HG02798 (cell line): ENCODE data around the gene SLC25A44.
"Not testable (repeated sequence)": the region's sequence is repeated elsewhere in the genome, so short reads cannot be mapped to it uniquely, and the experiment has no call there.

Experiments used
- ATAC-seq: cut with Tn5 transposase; IDR thresholded peaks from one replicate; pipeline ENCODE4 v1.9.1; 2021; ENCODE audit warnings: mild to moderate bottlenecking; ENCODE audit not compliant: unreplicated experiment, poor library complexity

Gene SLC25A44

DNA sequence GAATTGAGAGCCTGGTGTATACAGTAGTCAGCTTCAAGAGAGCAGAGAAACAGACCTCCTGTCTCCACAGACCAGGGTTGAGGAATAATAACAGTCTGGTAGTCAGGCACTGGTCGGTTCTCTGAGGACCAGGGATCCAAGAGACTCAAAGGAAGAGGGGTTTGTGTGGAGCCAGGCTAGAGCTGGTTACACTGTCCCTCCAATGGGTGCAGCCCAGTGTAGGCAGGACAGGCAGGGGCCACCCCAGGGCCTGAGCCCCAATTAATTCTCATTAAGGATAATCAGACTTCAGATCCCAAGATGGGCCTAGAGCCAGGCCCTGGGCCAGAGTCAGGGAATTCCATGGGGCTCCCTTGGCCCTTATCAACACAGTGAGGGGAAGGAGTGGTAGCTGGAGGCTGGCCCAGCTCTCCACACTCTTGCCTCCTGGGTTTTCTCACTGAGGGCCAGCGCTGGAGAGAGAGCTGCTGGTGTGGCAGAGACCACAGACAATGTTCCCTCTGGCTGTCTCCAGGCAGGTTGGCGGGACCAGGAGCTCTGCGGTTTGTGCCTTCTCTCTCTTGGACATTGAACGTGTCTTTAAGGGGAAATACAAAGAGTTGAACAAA, 31.4 kb upstream of the SLC25A44 start:
- ATAC-seq = no peak

DNA sequence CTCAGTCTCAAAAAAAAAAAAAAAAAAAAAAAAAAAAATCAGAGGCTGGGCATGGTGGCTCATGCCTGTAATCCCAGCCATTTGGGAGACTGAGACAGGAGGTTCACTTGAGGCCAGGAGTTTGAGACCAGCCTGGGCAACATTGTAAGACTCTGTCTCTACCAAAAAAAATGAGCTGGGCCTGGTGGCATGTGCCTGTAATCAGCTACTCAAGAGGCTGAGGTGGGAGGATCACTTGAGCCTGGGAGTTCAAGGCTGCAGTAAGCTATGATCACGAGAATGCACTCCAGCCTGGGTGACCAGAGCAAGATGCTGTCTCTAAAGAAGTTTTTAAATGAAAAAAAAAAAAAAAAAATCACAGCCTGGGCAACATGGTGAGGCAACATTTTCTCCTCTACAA, 30.2 kb upstream of the SLC25A44 start:
- ATAC-seq = no peak

DNA sequence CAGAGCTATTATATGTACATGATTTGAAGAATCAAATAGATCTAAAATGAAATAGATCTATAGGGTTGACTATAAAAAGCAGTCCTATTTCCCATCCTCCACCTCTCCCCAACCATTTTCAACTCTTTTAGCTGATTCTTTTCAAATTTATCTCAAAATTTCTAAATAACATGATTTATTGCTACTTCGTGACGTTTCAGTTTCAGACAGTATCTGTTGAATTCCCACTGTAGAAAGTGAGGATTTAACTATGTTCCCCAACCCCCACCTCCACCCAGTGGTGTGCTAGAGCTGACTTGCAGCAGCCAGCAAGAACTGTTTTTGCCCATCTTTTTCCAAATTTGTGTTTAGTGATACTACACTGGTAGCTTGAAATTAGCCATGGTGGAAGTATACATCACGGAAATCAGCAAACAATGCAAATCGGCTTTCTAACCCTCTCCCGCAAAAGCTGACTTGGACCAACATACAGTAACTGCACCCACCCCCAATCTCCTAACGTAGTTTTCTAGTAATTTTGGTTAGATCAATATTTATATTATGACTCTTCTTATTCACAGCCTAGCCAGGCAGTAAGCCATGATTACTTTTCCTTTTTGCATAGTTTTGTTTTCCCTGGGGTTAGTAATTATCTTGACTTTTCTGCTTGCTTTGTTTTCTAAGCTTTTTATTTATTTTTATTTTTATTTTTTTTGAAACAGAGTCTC, 29.6 kb upstream of the SLC25A44 start:
- ATAC-seq = no peak

DNA sequence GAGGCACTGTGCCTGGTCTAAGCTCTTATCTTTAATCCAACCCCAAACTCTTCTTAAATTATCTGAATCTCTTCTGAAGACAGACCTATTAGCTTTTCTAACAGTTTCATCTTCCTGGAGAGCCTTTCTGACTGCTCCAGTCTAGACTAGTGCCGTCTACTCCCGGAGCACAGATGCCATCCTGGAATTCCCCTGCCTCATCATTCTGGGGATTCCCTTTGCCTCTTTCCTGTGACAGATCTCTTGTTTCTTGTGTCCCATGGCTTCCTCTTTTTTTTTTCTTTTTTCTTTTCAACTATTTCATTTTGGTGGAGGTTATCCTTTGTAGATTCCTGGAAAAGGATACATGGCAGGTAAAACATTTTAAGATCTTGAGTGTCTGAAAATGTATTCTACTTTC, 28.8 kb upstream of the SLC25A44 start:
- ATAC-seq = no peak

DNA sequence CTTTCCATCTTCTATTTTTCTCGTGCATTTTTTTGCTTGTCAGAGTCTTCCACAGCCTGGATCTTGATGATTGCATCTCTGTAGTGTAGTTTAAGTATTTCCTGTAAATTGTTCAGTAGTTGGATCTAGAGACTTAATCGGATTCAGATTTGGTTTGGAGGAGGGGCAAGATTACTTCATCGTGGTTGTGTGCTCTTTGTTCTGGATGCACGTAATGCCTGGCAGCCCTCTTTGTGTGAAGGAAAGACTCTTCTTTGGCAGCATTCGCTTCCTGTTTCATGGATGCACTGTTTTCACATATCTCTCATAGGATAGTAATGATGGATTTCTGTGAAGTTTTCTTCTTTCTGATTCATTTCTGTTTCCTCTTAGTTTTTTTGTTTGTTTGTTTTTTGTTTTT, 26.4 kb upstream of the SLC25A44 start:
- ATAC-seq = no peak

DNA sequence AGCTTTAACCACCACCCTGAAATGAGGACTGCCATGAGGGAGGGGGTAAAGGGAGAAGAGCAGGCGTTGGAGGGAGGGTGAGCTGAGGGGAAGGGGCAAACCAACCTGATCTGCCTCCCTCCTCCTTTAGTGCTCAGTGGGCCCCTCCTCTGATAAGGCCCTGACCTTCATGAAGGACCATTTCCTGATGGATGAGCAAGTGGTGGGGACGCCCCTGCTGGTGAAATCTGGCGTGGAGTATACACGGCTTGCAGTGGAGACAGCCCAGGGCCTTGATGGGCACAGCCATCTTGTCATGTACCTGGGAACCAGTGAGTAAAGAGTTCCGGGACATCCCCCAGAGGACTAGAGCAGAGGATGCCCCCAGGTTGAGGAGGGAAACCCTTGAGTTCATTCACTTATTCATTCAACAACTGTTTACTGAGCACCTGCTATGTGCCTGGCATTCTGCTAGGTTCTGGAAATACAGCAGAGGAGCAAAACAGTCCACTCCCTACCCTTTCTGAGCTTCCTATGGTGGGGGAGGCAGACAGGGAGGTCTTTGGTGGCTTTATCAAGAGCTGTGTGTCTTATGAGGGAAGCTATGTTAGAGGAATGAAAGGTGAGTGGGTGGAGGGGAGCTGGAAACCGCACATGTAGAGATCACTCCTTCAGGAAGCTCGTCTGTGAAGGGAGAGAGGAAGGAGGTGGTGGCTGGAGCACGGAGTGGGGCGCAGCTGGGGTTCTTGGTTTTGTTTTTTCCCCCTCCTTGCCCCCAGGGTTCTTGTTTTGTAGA, 21.0 kb upstream of the SLC25A44 start:
- no peak for ATAC-seq

DNA sequence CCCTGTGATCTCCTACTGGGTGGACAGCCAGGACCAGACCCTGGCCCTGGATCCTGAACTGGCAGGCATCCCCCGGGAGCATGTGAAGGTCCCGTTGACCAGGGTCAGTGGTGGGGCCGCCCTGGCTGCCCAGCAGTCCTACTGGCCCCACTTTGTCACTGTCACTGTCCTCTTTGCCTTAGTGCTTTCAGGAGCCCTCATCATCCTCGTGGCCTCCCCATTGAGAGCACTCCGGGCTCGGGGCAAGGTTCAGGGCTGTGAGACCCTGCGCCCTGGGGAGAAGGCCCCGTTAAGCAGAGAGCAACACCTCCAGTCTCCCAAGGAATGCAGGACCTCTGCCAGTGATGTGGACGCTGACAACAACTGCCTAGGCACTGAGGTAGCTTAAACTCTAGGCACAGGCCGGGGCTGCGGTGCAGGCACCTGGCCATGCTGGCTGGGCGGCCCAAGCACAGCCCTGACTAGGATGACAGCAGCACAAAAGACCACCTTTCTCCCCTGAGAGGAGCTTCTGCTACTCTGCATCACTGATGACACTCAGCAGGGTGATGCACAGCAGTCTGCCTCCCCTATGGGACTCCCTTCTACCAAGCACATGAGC, 17.2 kb upstream of the SLC25A44 start:
- ATAC-seq = no peak

DNA sequence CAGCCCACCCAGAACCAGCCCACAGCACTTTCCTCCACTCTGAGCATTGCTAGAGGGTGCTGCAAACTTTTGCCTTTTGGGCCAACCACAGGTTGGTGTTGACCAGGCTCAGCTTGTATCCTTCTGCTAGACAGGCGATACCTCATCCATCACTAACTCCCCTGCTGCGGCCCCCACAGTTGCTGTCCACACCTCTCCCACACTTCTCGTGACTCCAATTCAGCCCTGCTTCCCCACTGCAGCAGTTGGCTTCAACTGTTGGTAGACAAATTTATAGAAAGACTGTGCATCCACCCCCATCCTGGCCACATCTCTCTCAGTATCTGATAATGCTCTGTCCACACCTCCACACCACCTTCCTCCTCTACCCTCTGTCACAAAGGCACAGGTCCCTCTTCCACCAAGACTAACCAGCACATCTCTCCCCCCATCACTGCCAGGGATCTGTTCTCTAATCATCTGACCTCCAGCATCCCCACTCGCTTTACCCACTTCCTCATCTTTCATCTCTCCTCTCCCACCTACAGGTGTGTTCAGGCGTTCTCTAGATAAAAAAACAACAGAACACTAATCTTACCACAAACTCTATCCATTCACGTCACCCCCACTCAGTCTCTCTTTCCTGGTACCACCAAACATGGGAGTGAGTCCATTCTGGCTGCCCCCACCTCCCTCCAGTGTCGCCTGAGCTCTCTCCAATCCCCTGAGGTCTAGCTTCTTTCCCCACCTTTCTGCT, 15.8 kb upstream of the SLC25A44 start:
- no peak for ATAC-seq

DNA sequence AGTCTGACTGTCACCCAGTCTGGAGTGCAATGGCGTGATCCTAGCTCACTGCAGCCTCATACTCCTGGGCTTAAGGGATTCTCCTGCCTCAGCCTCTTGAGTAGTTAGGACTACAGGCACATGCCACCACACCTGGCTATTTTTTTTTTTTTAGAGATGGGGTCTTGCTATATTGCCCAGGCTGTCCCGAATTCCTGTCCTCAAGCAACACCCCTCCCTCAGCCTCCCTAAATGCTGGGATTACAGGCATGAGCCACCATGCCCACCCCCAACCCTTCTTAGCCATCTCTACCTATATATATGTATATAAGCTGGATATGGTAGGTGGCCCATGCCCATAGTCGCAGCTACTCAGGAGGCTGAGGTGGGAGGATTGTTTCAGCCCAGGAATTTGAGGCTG, 13.4 kb upstream of the SLC25A44 start:
- ATAC-seq = no peak

DNA sequence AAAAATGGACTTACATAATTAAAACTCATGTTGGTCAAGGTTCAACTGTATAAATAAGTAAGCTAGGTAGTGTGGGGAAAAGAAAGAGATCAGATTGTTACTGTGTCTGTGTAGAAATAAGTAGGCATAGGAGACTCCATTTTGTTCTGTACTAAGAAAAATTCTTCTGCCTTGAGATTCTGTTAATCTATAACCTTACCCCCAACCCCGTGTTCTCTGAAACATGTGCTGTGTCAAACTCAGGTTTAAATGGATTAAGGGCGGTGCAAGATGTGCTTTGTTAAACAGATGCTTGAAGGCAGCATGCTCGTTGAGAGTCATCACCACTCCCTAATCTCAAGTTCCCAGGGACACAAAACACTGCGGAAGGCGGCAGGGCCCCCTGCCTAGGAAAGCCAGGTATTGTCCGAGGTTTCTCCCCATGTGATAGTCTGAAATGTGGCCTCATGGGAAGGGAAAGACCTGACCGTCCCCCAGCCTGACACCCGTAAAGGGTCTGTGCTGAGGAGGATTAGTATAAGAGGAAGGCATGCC, 12.4 kb upstream of the SLC25A44 start:
- ATAC-seq = not testable (repeated sequence)

DNA sequence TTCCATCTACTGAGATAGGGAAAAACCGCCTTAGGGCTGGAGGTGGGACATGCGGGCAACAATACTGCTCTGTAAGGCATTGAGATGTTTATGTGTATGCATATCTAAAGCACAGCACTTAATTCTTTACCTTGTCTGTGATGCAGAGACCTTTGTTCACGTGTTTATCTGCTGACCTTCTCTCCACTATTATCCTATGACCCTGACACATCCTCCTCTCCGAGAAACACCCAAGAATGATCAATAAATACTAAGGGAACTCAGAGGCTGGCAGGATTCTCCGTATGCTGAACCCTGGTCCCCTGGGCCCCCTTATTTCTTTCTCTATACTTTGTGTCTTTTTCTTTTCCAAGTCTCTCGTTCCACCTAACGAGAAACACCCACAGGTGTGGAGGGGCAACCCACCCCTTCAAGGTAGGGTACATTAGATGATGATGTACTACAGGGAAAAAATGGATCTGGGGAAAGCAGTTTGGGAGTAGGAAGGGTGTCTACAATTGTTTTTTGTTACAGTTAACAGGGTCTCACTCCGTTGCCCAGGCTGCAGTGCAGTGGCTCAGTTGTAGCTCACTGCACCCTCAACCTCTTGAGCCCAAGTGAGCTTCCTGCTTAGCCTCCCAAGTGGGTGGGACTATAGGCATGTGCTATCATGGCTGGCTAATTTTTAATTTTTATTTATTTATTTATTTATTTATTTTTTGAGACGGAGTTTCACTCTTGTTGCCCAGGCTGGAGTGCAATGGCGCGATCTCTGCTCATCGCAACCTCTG, 11.7 kb upstream of the SLC25A44 start:
- ATAC-seq = not testable (repeated sequence)

DNA sequence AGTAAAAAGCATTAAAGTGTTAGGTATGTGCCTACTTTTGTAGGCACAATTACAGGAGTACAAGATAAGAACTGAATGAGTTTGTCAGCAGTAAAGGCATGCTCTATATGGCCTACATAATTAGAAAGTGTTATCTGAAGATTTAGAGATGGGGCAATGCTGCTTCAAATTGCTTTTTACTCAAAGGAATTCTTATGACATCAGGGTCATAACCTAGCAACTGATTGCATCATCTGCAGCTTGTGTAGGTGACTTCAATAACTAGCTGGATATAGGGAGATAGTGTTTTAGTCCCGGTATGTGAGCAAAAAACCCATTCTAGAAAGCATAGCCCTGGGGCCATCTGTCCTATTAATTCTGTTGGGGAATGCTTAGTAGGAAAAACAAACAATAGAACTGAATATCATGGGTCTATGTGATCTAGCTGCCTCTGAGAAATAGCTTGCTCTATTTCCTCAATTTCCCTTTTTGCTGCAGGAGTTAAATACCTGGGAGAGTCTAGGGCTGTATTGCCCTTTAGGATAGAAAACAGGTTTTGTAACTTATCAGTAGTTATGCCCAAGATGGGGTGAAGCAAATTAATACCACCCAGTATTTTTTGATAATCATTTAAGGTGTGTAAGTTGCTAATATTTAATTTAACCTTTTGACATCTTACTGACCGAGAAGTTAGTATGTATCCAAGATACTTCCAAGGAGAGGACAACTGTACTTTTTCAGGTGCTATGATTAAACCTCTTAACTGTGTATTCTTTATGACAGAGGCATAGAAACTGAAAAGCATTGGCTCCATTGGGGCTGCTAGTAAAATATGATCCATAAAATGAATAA, 7.3 kb upstream of the SLC25A44 start:
- ATAC-seq = not testable (repeated sequence)

DNA sequence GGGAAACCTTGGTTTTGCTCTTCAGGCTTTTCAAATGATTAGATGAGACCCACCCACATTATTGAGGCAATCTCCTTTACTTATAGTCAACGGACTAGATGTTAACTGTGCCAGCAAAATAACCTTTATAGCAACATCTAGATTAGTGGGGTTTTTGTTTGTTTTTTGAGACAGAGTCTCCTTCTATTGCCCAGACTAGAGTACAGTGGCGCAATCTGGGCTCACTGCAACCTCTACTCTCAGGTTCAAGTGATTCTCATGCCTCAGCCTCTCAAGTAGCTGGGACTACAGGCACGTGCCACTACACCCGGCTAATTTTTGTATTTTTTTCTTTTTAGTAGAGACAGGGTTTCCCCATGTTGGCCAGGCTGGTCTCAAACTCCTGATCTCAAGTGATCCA, 3.6 kb upstream of the SLC25A44 start:
- not testable (repeated sequence) for ATAC-seq

DNA sequence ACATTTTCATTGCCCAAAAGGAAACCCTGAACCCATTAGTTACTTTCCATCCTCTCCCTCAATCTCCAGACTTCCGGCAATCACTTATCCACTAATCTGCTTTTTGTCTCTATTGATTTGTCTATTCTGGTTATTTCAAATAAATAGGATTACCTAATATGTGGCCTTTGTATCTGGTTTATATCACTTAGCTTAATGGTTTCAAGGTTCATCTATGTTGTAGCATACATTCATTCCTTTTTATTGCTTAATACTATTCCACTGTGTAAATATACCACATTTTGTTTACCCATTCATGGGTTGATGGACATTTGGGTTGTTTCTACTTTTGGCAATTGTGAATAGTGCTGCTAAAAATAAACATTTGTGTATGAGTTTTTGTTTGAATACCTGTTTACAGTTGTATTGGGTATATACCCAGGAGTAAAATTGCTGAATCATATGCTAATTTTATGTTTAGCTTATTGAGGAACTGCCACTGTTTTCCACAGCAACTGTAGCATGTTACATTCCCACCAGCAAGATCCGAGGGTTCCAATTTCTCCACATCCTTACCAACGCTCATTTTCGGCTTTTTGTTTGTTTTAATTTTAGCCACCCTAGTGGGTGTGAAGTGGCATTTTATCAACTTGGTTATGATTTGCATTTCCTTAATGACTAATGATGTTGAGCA, 2.5 kb upstream of the SLC25A44 start:
- ATAC-seq = no peak

DNA sequence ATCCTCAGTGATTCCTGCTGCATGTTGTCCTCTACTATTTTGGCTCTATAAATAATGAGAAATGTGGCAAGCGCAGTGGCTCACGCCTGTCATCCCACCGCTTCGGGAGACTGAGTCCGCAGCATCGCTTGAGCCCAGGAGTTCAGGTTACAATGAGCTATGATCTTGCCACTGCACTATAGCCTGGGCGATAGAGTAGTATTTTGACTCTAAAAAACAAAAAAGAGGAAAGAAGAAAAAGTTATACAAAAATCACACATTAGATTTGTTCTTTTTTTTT, 756 bp upstream of the SLC25A44 start:
- no peak for ATAC-seq

DNA sequence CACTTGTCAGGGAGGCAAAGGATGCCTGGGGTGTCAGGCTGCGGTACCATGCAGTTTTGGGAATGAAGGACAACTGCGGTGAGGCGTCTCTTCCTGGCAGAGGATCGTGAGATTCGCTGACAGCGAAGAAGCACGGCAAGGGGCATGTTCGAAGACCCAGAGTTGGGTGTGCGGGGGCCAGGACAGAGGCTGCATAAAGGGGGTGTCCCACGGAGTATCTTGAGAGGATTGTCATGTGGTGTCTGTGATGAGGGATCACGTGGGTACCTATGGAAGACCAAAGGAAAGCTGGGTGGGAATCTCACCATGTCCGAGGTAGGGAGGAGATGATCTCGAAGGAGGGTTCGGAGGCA, 372 bp downstream of the SLC25A44 start:
- ATAC-seq = no peak

DNA sequence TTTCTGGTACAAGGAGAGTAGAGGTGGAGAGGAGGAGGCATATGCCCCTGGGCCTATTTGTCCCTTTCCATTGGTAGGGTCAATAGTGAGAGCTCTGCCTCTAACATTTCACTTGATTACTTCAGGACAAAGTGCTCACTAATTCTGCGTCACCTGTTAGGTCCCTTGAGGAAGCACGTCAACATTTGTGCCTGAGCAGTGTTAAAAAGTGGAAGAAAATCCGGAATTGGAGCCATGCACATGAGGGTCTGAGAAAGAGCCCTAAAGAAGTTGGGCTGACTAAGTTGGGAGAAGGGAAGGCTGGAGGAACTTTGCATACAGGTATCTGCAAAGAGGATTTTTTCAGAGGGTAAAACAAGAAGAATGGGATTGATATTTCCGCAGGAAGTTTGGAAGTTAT, 1.9 kb downstream of the SLC25A44 start:
- ATAC-seq = no peak

DNA sequence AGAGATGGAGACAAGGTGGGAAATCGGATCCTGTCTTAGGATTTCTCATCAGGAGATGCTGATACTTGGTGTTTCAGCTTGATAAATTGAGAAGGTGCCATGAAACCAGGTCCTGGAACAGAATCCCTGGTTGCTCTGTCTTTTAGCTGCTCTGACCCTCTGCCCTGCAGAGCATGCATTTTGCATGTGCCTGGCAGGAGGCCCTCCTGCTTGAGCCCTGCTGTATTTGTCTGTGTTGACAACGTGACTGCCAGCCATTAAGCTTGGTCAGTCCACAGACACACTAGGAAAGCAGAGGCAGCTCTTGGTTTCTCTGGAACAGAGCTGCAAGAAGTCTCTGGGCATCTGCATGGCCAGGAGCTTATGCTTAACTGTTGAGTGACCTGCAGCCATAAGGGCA, 2.5 kb downstream of the SLC25A44 start:
- no peak for ATAC-seq
